Measurements from ENCODE around the gene EXOC3L1. TPM values are rescaled to one million over a fixed set of nuclear protein-coding genes. Genes with fewer than 3 reads are reported as not detected.

The EXOC3L1 gene
- total RNA-seq, 1 donor from 2014 or later, result 1.7 TPM

DNA sequence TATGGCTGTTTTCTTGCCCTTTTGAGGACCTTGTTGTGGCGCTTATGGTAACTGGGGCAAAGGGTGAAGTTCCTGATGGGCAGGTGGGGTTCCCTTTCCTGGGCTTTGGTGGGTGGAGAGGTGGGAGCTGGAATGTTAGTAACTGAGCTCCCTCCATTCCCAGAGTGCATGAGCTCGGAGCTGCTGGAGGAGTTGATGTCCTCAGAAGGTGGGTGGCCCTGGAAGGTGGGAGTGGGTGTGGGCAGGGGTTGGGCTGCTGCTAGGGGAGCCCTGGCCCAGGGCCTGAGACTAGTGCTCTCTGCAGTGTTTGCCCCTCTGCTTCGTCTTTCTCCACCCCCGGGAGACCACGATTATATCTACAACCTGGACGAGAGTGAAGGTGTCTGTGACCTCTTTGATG, 7.8 kb upstream of the EXOC3L1 start:
- DNase-seq, result no peak

- DNase-seq, result no peak
Measured at GRCh38 chr16:67196881-67197280, 6.9 kb upstream of the EXOC3L1 start.

DNA sequence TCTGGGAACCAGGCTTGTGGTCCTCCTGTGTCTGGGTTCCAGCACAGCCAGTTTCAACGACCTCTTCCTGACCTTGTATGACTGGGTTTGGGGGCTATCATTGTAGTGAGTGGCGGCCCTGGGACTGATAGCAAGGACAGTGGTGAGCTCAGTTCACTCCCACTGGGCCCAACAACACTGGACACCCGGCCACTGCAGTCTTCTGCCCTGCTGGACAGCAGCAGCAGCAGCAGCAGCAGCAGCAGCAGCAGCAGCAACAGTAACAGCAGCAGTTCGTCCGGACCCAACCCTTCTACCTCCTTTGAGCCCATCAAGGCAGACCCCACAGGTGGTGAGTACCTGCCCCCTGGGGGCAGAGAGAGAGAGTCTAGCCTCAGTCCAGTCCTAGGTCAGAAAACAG, 5.7 kb upstream of the EXOC3L1 start:
- no peak for DNase-seq

DNA sequence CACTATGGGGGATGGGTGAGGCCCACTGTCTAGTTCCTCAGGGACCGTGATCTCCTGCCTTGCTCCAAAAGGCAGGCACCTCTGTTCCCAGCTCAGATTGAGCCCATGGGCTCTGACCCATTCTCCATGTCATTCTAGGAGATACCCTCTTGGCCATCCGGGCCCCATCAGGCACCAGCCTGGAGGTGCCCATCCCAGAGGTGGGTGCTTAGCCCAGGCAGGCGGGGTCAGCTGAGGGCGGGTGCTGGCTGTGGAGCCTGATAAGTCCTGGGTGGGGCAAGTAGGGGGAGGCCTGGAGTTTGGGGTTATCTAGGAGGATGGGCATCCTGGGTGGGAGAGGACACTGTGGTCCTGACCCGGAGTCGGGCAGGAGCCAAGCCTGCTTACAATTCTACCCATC, 4.3 kb upstream of the EXOC3L1 start:
- DNase-seq, result no peak

DNA sequence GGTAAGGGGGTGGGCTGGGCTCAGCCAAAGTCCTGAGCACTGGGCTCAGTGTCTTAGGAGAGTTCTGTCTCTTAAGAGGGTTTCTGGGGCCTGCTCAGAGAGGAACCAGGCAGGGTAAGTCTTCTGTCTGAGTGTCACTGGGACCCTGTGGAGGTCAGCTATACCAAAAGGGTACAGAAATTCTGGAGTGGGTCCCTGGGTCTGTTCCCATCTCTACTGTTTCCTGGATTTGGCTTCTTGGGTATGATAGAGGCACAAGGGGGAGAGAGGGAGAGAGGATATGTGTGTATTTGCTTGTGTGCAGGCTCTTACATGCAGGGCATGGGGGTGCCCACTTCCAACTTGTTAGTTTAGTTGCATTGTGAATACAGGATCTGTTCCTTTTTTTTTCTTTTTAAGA, 3.6 kb upstream of the EXOC3L1 start:
- no peak for DNase-seq

- DNase-seq, result no peak
Measured at GRCh38 chr16:67192781-67193361, 2.9 kb upstream of the EXOC3L1 start.

- peak; percentile 93 for DNase-seq
Measured at GRCh38 chr16:67191995-67192681, 2.2 kb upstream of the EXOC3L1 start, which contains the start of gene E2F4. Gene E2F4, plus strand, starts transcription at chr16:67192155. Its CDS starts 73 bp downstream, at chr16:67192228.

GRCh38 chr16:67191411-67191994, 1.6 kb upstream of the EXOC3L1 start:
- no peak for DNase-seq

GRCh38 chr16:67190448-67191399, 788 bp upstream of the EXOC3L1 start:
- no peak for DNase-seq

DNA sequence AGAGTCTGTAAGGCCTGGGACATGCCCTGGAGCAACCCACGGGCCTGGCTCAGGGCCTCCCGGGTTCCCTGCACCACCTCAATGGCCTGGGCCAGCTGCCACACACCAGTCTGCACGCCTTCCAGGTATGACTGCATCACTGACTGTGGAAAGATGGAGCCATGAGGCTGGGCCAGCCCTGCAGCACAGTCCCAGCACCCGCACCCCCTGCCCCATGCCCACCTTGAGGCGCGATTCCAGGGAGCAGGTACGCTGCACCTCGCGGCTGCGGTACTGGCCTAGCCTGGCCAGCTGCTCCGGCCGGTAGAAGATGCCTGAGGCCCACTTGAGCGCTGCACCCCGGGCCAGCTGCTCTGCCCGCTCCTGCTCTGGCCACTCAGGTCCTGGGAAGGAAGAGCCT, 1.1 kb downstream of the EXOC3L1 start:
- DNase-seq, result no peak

- no peak for DNase-seq
Measured at GRCh38 chr16:67188323-67188722, 1.6 kb downstream of the EXOC3L1 start.

DNA sequence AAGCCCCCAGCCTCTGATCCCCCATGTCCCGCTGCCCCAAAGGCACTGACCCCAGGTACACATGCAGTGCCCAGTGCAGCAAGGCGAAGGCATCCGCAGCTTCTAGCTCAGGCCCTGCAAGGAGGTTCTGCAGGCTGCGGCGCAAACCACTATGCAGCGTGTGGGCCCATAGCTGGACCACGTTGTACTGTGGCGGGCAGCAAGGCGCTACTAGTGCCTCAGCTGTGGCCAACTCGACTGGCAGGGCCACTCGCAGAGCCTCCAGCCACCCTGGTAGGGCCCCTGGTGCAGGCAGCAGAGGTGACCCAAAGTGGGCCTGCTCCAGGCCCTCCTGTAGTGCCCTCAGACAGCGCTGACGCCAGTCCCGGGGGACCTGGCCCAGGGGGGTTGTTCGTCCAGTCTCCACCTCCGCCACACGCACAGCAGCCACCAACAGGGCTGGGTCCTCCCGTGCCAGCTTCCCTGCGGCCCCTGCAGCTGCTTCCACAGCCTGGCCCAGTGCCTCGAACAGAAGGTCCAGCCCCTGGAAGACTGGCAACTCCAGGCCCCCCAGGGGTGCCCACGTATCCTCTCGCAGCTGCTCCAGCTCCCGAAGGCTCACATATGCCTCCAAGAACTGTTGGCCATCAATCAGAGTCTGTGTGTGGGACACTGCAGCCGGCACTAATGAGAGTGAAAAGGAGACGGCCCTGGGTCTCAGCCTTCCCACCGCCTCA, 2.6 kb downstream of the EXOC3L1 start:
- DNase-seq, result no peak

GRCh38 chr16:67186550-67186950, 3.4 kb downstream of the EXOC3L1 start:
- DNase-seq, result no peak

GRCh38 chr16:67185651-67186134, 4.2 kb downstream of the EXOC3L1 start:
- no peak for DNase-seq

DNA sequence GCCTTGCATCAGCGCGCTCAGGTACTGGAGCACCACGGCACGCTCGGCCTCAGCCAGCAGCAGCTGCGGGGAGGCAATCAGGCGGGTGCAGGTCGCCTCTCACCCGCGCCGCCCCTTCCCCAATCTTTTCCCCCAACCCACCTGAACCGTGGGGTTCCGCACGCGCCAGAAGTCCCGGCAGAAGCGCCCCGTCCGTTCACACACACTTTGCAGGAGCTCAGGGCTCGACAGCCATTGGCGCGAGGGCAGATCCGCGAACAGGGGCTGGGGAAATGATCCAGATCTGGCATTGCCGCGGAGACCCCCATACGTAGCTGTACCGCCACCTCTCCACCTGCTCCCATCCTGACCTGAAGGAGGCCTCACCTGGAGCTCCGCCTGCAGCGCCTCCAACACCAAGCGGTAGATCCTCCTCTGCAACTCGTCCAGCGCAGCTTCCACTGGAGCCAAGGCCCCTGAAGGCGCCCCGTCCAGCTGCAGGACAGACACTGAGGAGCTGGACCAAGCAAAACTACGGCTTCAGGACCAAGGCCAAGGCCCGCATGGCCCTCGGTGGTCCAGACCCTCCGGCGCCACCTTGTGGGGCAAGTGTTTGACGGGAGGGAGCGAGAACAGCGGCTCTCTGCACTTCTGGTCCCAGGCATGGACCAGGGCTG, 4.8 kb downstream of the EXOC3L1 start:
- DNase-seq, result peak; percentile 75

- no peak for DNase-seq
Measured at GRCh38 chr16:67184453-67184994, 5.4 kb downstream of the EXOC3L1 start.

DNA sequence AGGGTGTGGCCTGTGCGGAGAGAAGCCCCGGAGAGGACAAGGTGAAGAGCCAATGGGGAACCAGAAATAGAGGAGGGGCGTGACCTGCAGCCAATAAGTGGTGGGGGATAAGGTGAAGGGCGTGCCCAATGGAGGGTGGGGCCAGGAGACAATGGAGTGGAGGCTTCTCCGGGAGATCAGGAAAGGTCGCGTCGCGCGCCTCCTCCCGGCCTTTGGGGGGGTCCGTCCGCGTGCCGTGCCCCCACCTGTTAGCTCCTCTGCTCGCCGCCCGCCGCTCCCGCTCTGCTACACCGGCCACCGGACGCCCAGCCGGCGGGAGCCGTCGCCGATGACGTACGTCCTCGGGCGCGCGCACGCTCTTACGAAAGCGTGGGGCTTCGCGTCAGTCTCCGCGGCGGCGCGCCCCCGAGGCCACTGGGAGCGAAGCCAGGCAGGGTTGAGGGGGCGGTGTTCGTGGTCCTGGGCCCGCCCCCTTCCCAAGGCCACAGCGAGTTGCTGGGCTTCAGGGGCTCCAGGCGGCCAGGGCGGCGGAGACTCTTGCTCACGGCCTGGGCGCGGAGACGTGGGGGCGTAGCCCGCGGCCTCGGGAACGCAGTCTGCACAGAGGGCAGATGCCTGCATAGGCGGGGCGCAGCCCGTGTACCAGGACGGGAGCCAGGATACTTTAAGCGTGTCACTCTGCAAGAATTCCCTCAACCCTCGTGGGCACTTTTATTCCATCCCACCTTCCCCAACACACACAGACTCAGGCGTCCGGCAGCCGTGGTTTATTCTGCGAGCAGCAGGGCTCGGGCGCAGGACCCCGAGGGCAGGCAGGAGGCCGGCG, 6.1 kb downstream of the EXOC3L1 start, which contains the start of gene MATCAP1:
Gene MATCAP1 (minus strand): TSS at position 337 of the 826 bp plus-strand sequence. CDS start 3,353 bp downstream, outside the sequence.
- DNase-seq, result peak; percentile 96

- no peak for DNase-seq
Measured at GRCh38 chr16:67183284-67183626, 6.7 kb downstream of the EXOC3L1 start.

- DNase-seq, result no peak
Measured at GRCh38 chr16:67182288-67182687, 7.6 kb downstream of the EXOC3L1 start.

- DNase-seq, result no peak
Measured at GRCh38 chr16:67181346-67181745, 8.6 kb downstream of the EXOC3L1 start.

Measured in skin of body (tissue), 2 donors.